GM21786 (cell line): ENCODE data around the gene NRXN3.

ENCODE experiments used
- ATAC-seq: cut with Tn5 transposase; IDR thresholded peaks from one replicate; pipeline ENCODE4 v1.9.1; 2021; ENCODE audit not compliant: unreplicated experiment

The NRXN3 gene

DNA sequence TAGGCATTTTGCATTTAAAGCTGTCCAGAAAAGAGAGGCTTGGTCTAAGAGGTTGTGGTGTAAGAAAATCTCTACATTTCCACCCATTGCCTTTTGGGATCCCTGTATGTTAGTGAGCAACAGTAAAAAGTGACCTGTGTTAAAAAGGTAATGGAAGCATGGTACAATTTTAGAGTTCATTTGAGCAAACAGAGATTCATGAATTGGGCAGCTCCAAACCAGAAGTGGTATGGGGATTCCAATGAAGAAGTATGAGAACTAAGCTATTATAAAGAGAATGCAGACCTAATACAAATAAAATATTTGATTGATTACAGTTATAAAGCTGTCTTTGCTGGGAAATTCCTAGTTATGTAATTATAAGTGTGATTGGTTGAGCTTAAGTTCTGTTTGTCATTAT is 1134.1 kb downstream of the NRXN3 start:
- no peak for ATAC-seq

DNA sequence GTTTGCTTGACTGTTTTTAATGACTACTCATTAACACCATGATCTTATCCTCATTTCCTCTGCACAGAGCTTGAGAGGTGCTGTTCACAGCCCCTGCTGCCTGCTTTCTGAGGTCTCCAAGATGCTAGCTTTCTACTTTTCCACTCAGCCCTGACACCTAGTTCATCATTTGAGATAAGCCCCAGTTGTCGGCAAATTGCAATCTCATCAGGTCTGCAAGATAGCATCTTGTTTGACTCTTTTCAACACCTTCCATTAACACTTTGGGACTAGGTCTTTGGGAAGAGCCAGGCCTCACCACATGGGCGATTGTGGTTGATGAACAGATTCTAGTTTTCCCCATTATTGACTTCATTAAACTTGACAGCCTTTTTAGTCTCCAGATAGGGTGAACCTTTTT is 1136.4 kb downstream of the NRXN3 start:
- ATAC-seq, result no peak

DNA sequence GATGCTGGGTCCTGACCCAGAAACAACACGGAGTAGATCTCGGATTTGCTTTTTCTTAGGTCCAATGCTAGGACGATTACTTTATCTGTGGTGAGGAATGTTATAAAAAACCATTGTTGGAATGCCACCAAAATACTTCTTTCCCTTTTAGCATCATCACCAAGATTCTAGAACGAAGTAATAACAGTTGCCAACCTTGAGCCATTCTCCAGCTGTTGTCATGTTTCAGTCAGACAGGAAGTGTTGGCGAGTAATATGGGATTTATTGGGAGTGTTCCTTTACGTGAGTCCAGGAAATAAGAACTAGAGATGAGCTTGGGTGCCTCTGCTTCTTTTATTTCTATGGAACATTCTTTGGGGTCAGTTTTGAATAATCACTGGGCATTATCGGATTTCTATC is 1148.2 kb downstream of the NRXN3 start:
- ATAC-seq, result no peak

- no peak for ATAC-seq
Measured at GRCh38 chr14:79320561-79320960, 1150.4 kb downstream of the NRXN3 start.

GRCh38 chr14:79321070-79321469 is 1150.9 kb downstream of the NRXN3 start:
- no peak for ATAC-seq

DNA sequence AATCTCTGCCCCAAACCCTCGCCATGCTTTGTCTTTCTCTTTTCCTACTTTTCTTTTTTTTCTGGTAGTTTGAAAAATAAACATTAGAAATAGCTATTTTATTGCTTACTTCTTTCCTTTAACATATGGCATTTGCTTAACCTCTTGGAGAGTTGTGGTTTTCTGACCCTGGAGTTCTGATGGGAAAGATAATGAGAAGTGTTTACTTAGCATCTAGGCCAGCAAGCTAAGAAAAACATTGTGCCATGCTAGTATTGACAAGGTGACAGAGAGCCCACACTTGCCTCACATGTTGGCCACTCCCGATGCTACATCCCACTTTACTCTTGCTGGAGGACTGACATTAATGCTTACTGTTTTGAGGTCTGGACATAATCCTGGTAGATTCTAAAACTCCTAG is 1154.9 kb downstream of the NRXN3 start:
- ATAC-seq, result no peak

GRCh38 chr14:79325557-79325956 is 1155.4 kb downstream of the NRXN3 start:
- no peak for ATAC-seq

GRCh38 chr14:79328863-79329262 is 1158.7 kb downstream of the NRXN3 start:
- no peak for ATAC-seq

GRCh38 chr14:79331830-79332229 is 1161.7 kb downstream of the NRXN3 start:
- no peak for ATAC-seq

- ATAC-seq, result no peak
Measured at GRCh38 chr14:79332504-79333197, 1162.5 kb downstream of the NRXN3 start.

DNA sequence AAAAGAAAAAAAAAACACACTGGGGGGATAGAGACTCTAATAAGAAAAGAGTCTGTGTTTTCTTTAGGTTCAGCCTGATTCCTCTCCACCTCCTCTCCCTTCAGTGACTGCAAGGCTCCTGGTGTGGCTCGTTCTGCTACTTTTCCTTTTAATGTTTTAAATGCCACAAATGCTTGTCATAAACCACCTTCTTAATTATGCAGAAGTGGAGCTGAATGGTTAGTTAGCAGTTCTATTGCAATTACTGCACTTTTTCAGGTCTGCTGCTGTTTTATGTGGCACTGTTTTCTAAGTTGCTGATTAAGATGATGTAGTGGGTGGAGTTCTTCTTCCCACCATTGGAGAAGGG is 1163.0 kb downstream of the NRXN3 start:
- ATAC-seq, result no peak

DNA sequence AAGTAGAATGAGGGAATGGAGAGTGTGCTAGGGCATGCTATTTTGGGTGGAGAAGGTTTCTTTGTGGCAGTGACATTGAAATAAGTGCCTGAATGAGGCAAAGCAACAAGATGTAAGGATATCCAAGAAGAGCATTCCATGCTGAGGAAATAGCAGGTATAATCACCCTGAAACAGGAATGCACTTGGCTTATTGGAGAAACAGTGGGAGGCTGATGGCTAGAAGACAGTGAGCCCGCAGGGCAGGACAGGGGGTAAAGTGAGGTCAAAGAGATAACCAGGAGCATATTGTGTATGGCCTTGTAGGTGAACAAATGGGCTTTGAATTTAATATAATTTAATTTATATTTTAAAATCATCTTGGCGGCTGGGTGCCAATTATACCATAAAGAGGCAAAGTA is 1164.1 kb downstream of the NRXN3 start:
- ATAC-seq, result no peak

- ATAC-seq, result no peak
Measured at GRCh38 chr14:79337761-79338160, 1167.6 kb downstream of the NRXN3 start.

GRCh38 chr14:79342942-79343341 is 1172.8 kb downstream of the NRXN3 start:
- no peak for ATAC-seq

DNA sequence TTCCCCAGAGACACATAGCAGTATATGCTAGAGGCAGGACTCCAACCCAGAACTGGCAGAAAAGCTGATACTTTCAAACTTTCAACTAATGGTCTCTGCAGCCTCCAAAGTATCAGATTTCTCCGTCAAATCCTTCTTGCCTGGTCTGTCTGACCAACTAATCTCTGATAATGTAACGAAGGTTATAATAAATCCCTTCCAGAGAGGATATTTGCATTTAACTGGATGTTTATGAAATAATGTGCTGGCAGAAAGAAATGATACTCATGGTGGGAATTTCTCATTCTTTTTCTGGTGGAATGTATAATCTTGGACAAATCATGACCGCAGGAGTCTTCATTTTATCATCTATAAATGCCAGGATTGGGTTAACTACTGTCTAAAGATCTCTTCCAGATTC is 1180.8 kb downstream of the NRXN3 start:
- no peak for ATAC-seq

- ATAC-seq, result no peak
Measured at GRCh38 chr14:79352076-79352630, 1182.0 kb downstream of the NRXN3 start.

- no peak for ATAC-seq
Measured at GRCh38 chr14:79354336-79354735, 1184.2 kb downstream of the NRXN3 start.

GRCh38 chr14:79356040-79356439 is 1185.9 kb downstream of the NRXN3 start:
- no peak for ATAC-seq

GRCh38 chr14:79357307-79357706 is 1187.1 kb downstream of the NRXN3 start:
- ATAC-seq, result no peak

DNA sequence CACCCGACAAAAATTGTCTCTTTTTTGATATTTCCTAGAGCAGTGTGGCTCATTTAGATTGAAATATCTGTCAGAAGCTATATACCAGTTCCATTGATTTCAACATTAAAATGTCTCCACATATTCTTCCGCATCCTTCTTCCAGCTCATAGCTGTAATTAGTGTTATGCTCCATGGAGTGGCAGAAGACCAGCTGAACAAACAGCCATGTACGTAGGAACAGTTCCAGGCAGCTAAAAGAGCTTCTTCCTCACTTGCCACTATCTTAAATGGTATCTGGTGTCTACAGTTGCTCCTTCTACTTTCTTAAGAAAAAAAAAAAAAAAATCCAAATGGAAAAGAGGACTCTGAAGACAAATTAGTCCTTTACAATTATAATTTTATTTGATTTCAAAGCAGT is 1193.1 kb downstream of the NRXN3 start:
- ATAC-seq, result no peak

GRCh38 chr14:79369359-79370332 is 1199.5 kb downstream of the NRXN3 start:
- ATAC-seq, result no peak

GRCh38 chr14:79370969-79371368 is 1200.8 kb downstream of the NRXN3 start:
- ATAC-seq, result no peak
